ENCODE measurements around the gene COBLL1. TPM values are rescaled to one million over a fixed set of nuclear protein-coding genes. Genes with fewer than 3 reads are reported as not detected.

Gene COBLL1
- total RNA-seq, 1 donor from 2014 or later: 13.3 TPM

GRCh38 chr2:164796999-164797398 lies 44.6 kb downstream of the COBLL1 start:
- no peak for DNase-seq (ENCODE audit: low spot score in 2 of 2)
- Histone ChIP-seq H3K9me3 (no peaks in the 10 kb centered on the region), H3K4me1 (peaks cover 6 to 22% of the 10 kb centered on the region in 2 donors), H3K27me3 (no peaks in the 10 kb centered on the region), H3K27ac (no peak overlapping the region), H3K4me3 (peak overlapping the region in 1 of 2 donors; percentile 6), H3K36me3 (no peaks in the 10 kb centered on the region)
- TF ChIP-seq CTCF (IDR thresholded peaks at IDR 0.05): no peak
- intact Hi-C loops (cut with DNase I): no loop called here

DNA sequence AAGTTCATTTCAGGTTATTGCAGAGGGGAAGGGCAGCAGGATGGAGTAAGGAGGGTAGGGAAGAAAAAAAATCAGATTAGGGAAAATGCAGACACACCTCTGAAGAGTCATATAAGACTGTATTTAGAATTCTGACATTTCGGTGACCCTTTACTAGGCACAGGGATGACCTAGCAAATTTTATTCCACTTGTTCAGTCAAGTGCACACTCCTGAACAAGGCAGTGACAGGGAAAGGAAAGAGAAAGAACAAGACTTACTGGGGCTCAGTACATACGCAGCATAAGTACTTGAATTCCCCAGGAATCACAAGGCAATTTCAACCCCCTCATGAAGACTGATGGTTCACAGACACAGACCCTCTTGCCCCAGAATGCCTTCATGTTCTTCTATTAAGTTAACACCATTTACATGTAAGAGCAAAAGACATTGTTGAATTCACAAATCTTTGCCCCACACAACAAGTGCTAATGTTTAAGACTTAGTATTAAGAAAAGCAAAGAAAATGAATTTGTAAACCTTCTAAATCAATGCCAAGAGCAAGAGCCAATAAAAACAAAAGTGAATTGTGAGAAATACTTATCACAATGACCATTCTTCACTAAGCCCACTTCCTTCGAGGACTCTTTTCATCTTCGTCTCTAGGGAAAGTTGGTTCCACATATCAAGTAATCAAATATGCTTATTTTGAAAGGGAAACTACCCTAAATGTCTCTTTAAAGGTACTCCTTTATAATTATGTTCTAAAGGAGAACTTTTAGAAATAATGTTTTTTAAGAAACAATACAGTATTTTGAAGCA lies 47.0 kb downstream of the COBLL1 start:
- Histone ChIP-seq H3K4me3 (peak overlapping the region in 1 of 2 donors; percentile 28), H3K27me3 (no peaks in the 10 kb centered on the region), H3K36me3 (no peaks in the 10 kb centered on the region), H3K9me3 (no peaks in the 10 kb centered on the region), H3K4me1 (peaks cover 6 to 17% of the 10 kb centered on the region in 2 donors), H3K27ac (peak overlapping the region; percentile 53 to 63)
- no peak for DNase-seq (ENCODE audit: low spot score in 2 of 2)
- intact Hi-C loops (cut with DNase I): no loop called here
- no peak for TF ChIP-seq CTCF (IDR thresholded peaks at IDR 0.05)

DNA sequence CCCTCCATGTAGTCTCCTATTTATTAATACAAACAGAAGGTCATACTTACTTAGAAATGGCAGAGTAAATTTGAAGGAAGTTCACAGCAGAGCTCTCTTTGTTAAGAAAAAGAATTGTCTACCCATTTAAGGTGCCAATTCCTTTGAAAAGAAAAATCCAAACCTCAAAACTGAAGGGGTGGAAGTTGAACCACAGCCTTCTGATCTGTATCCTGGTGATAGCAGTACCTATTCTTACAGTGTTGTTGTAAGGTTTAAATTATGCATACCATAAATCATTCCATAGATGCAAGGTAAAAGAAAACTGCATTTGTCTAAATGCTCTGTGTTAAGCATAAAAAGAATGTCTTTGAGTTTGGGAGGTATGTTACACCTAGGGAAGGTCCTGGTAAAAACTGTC lies 47.6 kb downstream of the COBLL1 start:
- H3K4me3 ChIP-seq: peak overlapping the region in 1 of 2 donors; percentile 28
- H3K36me3 ChIP-seq: no peaks in the 10 kb centered on the region
- no peak for DNase-seq (ENCODE audit: low spot score in 2 of 2)
- H3K9me3 ChIP-seq: no peaks in the 10 kb centered on the region
- H3K27me3 ChIP-seq: no peaks in the 10 kb centered on the region
- H3K27ac ChIP-seq: peak overlapping the region; percentile 53 to 63
- H3K4me1 ChIP-seq: peaks cover 6 to 17% of the 10 kb centered on the region in 2 donors
- no peak for TF ChIP-seq CTCF (IDR thresholded peaks at IDR 0.05)
- intact Hi-C loops (cut with DNase I): no loop called here

DNA sequence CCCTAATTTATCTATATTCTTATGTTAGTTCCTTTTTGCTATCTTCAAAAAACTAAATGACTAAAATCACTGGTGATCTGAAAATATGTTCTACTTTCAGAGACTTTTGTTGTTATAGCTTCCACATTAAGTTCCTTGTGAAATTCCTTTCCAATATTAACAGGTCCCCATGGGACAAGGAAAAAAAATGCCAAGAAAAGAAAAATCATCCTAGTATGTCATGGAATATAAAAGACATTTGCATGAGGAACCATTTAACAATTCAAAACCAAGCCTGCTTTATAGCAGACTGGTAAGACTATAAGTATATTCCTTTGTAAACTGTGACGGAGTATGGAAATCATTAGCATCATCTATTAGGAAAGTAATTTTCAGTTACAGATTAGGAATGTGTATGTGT lies 48.1 kb downstream of the COBLL1 start:
- H3K36me3 ChIP-seq: no peaks in the 10 kb centered on the region
- H3K27ac ChIP-seq: peak overlapping the region; percentile 53 to 63
- H3K4me3 ChIP-seq: peak overlapping the region in 1 of 2 donors; percentile 28
- H3K9me3 ChIP-seq: no peaks in the 10 kb centered on the region
- TF ChIP-seq CTCF (IDR thresholded peaks at IDR 0.05): no peak
- H3K27me3 ChIP-seq: no peaks in the 10 kb centered on the region
- peaks cover 6 to 18% of the 10 kb centered on the region in 2 donors for H3K4me1 ChIP-seq
- DNase-seq (ENCODE audit: low spot score in 2 of 2): no peak
- intact Hi-C loops (cut with DNase I): no loop called here

DNA sequence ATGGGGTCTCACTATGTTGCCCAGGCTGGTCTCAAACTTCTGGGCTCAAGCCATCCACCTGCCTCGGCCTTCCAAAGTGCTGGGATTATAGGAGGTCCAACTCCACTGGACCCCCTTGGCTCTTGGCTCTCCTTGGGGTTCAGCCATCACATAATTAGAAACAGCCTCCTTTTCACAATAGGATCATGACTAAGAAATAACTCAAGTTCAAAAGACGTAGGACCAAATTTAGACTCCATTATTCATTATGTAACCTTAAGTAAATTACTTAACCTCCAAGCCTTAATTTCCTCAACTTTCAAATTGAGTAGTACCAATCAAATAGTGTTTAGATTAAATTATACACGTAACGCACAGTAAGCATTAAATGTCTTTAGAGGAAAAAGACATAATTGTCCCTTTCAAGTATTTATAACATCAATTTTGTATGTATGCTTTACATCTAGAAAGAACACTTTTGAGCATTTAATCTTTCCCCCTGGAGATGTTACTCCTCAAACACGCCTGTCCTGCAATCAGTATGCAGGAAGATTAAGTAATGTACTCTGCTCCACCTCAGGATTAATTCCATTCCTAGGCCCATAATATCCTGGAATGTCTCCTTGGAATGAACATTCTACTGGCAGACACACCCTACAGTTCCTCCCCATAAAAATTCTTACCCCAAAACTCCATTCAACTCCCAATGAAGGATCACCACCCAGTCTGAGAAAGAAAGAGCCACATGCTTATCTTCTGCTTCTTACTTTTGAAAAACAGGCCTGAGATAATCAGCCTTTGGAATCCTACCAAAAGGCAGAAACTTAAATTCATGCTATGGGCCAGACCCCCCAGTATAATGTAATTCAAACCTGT lies 49.1 kb downstream of the COBLL1 start:
- TF ChIP-seq CTCF (IDR thresholded peaks at IDR 0.05): no peak
- Histone ChIP-seq H3K4me1 (peaks cover 6 to 27% of the 10 kb centered on the region in 2 donors), H3K4me3 (peak overlapping the region in 1 of 2 donors; percentile 5), H3K9me3 (no peaks in the 10 kb centered on the region), H3K36me3 (no peaks in the 10 kb centered on the region), H3K27me3 (no peaks in the 10 kb centered on the region), H3K27ac (peak overlapping the region; percentile 53 to 63)
- intact Hi-C loops (cut with DNase I): no loop called here
- DNase-seq (ENCODE audit: low spot score in 2 of 2): no peak
